GM12872 (cell line): ENCODE data around the gene ASPM.

ENCODE experiments used
- CTCF ChIP-seq: IDR thresholded peaks from 3 replicates; pipeline ENCODE4 v1.5.1; 2011; ENCODE audit warnings: low read depth, mild to moderate bottlenecking, low read length, moderate library complexity; ENCODE audit not compliant: insufficient read depth

The ASPM gene

GRCh38 chr1:197073978-197074377 is 72.5 kb downstream of the ASPM start:
- no peak for TF ChIP-seq CTCF

GRCh38 chr1:197067457-197067818 is 79.0 kb downstream of the ASPM start:
- no peak for TF ChIP-seq CTCF

- no peak for TF ChIP-seq CTCF
Measured at GRCh38 chr1:197066719-197067456, 79.6 kb downstream of the ASPM start, which contains the start of gene F13B. TSS of gene F13B (minus strand) at chr1:197067260. CDS start at chr1:197067223, 37 bp downstream.

GRCh38 chr1:197066277-197066676 is 80.2 kb downstream of the ASPM start:
- no peak for TF ChIP-seq CTCF

GRCh38 chr1:197065559-197065958 is 80.9 kb downstream of the ASPM start:
- no peak for TF ChIP-seq CTCF

GRCh38 chr1:197063212-197063611 is 83.3 kb downstream of the ASPM start:
- TF ChIP-seq CTCF: no peak

- no peak for TF ChIP-seq CTCF
Measured at GRCh38 chr1:197062692-197063091, 83.8 kb downstream of the ASPM start.
